Stimulated activated CD8-positive, alpha-beta memory T cell treated with anti-CD3 and anti-CD28 coated beads, Interleukin-4, amount 100 ng/mL, for 24 hours (primary cell): Measurements from ENCODE around the gene USP34.
A peak's percentile ranks its signal among the peaks of the same experiment; 100 is the strongest.
"Not testable (repeated sequence)": the region's sequence is repeated elsewhere in the genome, so short reads cannot be mapped to it uniquely, and the experiment has no call there.

ENCODE experiments used
- DNase-seq: peaks from one replicate; pipeline ENCODE4 v3.0.0-alpha.2; 2020; ENCODE audit warnings: low read depth

Gene USP34

DNA sequence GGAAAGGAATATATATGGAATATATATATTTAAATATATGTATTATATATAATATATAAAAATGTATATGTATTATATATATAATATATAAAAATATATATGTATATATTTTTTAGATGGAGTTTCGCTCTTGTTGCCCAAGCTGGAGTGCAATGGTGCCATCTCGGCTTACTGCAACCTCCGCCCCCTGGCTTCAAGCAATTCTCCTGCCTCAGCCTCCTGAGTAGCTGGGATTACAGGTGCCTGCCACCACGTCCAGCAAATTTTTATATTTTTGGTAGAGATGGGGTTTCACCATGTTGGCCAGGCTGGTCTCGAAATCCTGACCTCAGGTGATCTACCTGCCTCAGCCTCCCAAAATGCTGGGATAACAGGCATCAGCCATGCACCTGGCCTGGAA lies 322.8 kb downstream of the USP34 start:
- DNase-seq = not testable (repeated sequence)

DNA sequence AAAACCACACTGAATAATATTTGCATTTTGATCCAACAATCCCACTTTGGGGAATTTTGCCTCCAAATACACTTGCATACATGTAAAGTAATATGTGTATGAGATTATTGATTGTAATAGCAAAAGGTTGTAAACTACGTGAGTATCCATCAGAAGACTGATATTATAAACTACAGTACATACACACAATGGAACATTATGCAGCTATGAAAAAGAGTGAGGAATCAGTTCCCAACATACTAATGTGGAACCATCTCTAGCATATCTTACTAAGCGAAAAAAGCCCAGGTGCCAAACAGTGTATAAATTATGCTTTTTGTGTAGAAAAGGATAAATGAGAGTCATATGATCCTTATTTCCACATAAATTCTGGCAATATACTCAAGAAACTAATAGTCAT lies 324.9 kb downstream of the USP34 start:
- DNase-seq = no peak

GRCh38 chr2:61144697-61145268 lies 326.1 kb downstream of the USP34 start:
- peak; percentile 87 for DNase-seq

GRCh38 chr2:61141151-61141550 lies 329.7 kb downstream of the USP34 start:
- DNase-seq = no peak

DNA sequence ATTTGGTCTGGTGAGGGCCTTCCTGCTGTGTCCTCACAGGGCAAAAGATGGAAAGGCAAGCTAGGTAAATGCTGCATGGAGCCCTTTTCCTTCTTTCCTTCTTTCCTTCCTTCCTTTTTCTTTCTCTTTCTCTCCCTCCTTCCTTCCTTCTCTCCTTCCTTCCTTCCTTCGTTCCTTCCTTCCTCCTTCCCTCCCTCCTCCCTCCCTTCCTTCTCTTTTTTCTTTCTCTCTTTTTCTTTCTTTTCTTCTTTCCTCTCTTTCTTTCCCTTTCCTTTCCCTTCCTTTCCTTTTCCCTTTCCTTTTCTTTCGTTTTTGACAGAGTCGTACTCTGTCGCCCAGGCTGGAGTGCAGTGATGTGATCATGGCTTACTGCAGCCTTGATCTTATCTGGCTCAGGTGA lies 332.0 kb downstream of the USP34 start:
- DNase-seq = no peak
